Pons (tissue), 1 donor: ENCODE results near the gene KLF16.

Experiments used
- DNase-seq: peaks from one replicate; pipeline ENCODE4 v3.0.0-alpha.2; 2016; ENCODE audit warnings: low spot score

The KLF16 gene

DNA sequence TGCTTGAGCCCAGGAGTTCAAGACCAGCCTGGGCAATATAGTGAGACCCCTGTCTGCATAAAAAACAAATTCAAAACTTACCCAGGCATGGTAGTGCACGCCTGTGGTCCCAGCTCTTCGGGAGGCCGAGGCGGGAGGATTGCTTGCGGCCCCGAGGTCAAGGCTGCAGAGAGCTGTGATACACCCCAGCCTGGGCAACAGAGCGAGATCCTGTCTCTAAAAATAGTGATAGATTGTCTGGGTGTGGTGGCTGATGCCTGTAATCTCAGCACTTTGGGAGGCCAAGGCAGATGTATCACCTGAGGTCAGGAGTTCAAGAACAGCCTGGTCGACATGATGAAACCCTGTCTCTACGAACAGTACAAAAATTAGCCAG lies 4.0 kb upstream of the KLF16 start:
- no peak for DNase-seq

DNA sequence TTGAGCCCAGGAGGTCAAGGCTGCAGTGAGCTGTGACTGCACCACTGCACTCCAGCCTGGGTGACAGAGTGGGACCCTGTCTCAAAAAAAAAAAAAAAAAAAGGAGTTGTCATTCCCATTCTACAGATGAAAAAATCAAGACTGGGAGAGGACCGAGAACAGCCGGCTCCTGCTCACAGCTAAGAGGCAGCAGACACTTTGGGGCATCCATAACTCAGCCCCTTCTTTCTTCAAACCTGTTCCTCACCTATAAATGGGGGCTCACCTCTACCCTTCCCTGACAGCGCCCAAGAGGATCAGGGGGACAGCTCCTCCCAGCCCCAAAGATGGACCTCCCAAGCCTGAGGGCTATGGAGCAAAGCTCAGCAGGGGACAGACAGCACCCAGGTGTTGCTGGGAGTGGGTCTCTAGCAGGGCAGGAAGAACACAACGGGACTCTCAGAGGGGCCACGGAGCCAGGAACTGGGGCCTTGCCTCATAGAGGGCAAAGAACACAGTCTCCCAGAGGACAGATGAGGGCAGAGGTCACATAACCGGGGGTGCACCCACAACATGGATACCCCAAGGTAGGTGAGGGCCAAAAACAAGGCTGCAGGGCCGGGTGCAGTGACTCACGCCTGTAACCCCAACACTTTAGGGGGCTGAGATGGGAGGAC lies 3.4 kb upstream of the KLF16 start:
- DNase-seq = no peak

DNA sequence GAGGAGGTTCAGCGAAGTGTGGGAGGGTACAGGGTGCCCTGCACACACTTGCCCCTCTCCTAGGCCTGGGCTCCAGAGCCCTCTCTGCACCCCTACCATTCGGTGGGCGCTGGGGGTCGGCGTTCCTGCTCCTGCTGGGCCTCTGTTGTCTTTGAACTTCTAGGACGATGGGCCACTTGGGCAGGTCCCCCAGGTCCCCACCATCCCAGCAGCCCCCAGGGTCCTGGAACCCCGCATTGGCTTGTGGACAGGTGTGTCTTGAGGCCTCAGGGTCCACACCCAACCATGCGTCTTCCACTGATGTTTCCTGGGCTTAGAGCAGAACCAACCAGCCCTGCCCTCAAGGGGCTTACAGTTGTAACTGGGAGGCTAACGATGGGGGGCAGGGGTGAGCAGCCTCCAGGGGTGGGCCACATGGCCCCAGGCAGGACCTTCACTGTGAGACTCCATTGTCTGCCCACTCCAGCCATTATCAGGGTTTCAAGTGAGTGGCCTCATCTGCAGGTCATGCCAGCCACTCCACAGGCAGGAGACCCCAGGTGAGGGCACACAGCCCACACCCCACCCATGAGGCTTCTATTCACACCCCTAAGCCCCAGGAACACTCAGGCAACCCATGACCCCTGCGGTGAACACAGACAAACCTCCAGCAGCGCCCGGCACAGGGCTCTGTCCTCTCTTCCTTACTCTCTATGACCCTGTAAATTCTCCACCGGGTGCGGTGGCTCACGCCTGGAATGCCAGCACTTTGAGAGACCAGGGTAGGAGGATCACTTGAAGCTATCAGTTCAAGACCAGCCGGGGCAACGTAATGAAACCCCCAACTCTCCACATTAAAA lies 2.0 kb upstream of the KLF16 start:
- no peak for DNase-seq

DNA sequence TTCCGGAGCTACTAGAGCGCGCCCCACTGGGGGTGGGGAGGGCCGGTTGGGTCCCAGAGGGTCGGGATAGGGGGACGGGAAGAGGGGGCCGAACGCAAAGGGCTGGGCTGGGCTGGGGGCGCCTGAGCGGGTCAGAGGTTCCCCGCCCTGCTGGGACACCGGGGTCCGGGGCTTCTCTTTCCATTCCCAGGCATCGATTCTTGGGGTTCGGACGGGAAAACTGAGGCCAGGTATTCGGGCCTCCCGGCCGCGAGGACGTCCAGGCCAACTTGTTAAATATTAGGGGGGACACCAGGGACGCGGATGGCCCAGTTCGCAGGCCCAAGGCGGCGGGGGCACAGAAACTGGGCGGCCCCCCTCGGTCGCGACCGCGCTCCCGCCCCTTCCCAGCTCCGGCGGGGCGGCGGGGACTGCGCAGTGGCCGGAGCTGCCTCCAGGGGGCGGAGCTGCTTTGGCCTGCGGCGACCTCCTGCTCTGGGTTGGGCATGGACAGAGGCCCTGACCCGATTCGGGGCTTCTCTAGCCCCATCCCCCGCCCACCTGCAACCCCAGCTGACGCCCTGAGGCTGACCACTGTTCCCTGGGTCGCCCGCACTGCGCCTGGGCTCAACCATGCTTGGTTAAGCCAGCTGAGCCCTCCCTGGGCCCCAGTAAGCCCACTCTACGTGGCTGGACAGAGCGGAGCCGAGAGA lies 1.2 kb upstream of the KLF16 start:
- no peak for DNase-seq

DNA sequence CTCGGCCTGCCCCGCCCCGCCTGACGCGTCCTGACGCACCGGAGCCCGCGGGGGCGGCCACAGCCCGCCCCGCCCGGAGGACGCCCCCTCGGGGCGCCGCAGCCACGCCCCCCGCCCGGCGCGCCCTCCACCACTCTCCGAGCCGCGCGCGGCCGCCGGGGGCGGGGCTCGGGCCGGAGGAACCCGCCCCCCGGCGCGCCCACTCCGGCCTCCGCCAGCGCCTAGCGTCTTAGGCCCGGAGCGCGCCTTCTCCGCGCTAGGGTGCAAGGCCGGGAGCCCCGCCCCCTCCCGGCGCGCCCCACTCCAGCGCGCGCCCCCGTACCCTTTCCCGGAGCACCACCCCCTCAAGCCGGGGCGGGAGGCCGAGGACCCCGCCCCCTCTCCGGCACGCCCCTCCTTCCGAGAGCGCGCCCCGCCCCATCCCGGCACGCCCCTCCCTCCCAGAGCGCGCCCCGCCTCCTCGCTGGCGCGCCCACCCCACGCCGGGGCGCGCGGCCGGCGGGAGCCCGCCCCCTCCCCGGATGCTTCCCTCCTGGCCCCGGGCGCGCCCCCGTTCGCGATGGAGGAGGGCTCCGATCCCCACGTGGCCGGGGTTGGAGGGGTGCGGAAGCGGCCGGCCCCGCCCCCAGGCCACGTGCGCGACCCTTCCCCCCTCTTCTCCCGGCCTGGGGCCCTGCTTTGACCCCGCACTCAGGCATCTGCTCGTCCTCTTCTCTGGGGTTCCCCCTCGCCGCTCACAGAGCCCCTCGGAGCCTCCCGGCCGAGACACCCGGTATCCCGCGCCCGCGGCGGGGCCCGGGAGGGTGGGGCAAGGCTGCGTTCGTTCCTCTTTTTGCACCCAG lies 480 bp upstream of the KLF16 start:
- peak; percentile 86 for DNase-seq

DNA sequence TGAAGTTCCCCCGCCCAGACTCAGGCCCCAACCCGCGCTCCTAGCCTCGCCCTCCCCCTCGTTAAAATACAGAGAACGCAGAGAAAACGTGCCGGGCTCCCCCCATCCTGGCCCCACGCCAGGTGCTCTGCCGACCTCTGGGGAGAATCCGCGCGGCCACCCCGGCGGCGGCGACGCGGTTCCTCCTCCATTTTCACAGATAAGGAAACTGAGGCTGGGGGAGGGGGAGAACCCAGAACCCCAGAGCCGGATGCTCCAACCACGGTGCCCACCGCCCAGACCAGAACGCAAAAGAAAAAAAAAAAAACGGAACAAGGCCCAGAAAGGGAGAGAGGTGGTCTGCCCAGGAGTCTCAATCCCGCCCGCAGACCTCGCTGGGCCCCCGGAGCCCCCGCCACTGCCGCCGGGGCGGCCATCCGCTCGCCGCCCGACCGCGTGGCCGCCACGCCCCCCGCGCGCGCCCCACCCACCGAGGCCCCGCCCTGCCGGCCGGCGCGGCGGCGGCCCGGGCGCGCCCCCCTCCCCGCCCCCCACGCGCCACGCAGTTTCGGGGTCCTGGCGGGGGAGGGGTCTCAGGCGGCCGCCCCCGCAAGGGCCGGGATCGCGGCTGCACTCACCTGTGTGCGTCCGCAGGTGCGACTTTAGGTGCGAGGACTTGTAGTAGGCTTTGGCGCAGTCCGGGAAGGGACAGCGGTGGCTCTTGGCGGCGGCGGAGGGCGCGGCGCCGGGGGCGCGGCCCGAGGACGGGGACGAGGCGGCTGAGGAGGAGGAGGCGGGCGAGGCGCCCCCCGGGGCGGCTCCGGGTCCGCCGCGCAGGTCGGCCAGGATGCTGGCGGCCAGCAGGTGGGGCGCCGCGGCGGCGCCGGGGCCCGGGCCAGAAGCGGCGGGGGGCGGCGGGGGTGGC lies 703 bp downstream of the KLF16 start:
- no peak for DNase-seq

DNA sequence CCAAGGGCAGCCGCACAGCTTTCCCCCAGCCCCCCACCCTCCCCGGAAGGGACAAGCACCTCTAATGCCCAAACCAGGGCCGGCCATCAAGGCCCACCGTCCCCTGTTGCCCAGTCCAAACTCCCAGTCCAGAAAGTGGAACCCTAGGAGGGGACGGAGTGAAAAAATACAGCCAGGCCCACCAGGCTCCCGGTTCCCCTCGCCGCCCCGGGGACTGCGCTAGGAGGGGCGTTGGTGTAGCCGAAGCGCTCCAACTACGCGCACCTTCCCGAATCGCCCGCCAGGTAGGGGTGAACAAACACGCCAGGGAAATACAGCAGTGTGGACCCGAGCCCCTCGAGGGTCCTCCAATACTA lies 1.3 kb downstream of the KLF16 start:
- no peak for DNase-seq

DNA sequence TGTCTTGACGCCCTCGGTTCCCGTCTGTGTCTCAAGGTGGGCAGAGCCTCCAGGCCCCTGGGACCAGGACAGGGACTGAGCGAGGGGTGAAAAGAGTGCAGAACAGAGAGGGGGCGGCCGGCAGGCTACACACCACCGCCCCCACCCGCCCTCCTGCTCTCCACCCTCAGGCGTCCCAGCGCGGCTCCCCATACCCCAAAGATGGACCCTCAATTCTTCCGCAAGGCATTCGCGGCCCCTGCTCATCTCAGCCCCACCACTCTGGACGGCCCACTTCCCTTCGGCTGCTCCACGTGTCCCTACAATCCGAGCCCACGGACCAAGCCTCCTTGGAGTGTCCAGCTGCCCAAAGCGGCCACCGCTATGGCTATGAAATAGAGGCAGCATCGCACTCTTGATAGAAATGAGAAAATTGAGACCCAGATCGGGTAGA lies 1.8 kb downstream of the KLF16 start:
- no peak for DNase-seq

DNA sequence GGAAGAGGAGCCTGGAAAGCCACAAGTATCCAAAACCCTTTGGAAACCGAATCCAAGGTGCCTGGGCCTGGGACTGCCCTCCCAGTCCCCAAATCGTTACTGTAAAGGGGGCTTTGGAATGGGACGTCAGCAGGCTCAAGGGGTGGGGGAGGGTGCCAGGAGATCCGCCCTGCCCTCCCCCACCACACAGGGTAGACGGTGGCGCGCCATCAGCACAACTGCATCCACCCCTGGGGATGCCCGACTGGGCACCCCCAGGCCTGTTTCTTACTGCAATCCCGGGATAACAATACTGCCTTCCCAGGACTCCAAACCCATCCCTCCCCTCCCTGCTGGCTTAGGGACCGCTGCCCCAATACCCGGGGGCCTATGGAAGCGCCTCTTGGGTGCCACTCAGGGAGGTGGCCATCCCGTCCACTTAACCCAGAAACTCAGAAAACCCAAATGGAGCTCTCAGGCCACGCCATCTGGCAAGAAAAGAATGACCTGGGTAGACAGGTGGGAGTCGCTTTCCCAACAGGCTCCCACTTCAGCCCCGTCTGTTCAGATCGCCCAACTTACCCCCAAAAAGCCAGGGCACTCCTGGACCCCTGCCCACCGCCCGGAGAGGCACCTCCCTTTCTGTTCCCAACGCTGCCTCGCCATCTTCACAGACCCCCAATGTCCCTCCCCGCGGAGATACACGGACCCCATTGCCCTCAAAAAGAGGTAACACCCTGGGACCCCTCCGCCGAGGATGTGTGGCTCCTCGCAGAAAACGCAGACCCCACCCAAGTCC lies 2.4 kb downstream of the KLF16 start:
- DNase-seq = no peak

DNA sequence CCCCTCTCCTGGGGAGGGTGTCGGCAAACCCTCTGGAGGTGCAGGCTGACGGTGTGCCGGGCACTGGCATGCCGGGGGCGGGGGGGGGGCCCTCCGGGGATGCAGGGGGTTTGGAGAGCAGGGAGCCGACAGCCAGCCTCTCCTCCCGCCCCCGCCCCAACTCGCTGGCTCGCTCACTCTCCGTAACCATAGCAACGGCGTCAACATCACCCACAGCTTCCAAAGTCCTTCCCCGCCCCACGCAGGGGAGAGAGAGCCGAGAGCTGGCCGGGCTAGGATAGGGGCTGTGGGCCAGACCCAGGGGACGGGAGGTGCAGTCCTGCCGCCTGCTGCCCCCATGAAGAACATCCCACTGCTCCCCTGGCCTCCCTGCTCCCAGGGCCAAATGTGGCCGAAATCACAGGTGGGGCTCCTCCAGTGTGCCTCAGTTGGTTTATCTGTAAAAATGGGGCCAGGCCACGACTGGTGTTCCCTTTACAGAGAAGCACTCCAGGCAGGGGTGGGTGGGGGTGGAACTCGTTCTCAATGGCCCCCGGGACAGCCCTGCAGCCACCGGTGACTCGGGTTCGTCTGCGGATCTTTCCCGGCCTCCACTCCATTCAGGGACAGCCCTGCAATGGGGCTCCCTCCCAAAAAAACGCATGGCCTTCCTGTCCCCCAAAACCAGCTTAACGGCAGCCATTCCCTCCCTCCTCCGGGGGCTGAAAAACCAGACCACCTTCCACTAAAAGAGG lies 3.2 kb downstream of the KLF16 start:
- no peak for DNase-seq

DNA sequence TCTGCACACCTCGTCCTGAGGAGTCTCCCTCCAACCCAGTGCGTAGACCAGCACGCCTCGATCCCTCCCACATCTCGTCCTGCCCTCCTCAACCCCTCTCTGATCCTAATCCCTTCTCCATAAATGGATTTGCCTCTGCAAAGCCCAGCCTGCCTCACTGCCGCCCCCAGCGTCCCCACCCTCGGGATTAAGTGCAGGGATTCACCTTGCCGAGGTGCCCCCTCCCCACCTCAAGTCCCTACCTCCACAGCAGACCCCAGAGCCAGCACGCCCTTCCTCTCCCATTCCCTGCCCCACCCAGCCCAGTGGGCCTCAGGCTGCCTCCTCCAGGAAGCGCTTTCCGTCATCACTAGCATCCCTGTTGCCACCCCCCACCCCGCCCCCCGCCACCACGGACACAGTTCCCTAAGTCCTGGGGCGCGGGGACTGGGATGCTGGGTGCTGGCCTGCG lies 4.0 kb downstream of the KLF16 start:
- no peak for DNase-seq

DNA sequence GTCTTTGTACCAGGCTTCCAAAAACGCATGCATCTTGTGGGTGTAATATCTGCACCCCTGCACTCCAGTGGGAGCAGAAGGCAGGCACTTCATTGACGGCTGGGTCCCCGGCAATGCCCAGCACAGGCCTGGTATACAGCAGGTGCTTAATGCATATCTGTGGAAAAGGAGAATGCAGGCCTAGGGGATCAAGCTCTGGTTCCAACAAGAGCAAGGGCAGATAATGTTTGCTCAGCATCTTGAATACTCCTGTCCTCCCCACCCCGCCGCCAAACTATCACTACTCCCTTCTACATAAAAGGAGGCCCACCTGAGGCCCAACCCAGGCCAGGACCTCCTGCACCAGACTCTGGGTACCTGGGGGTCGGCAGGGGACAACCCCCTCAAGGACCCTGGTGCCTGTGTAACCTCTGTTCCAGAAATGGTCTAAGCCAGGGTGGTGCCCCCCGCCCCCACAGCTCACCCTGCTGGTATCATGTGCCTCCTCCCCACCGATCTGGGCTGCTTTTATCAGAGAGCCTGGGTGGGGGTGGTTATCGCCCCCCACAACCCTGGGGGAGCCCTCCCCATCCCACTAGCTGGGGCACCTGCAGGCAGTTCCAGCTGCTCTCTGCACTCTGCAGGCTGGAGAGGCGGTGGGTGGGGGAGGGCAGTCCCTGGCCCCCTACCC lies 4.8 kb downstream of the KLF16 start:
- DNase-seq = no peak

DNA sequence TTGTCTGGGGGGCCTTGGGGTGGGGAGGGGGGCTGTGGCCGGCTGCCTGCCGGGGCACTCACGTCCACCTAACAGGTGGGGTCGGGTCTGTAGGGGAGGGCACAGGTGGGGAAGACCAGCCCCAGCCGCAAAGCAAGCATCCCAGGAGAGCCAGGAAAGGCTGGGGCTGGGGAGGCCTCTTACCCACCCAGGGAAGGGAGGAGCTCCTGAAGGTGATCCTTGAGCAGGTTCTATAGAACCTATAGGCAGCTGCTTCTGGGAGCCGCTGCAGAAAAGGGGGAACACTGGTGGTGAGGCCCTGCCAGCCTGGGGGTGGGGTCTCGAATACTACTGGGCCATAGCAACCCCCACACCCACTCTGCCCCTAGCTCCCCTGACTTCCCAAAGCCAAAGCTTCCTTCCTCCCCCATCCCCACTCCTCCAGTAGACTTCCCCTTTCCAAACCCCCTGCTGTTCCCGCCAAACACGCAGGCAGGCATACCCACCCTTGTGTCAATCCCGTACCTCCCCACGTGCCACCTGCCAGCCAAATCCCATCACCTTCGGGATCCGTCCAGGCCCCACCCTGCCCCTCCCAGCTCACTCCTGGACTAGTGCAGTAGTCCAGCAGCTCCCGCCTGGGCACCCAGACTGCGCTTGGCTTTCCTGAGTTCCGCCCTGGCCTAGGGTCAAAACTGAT lies 5.6 kb downstream of the KLF16 start:
- DNase-seq = no peak

DNA sequence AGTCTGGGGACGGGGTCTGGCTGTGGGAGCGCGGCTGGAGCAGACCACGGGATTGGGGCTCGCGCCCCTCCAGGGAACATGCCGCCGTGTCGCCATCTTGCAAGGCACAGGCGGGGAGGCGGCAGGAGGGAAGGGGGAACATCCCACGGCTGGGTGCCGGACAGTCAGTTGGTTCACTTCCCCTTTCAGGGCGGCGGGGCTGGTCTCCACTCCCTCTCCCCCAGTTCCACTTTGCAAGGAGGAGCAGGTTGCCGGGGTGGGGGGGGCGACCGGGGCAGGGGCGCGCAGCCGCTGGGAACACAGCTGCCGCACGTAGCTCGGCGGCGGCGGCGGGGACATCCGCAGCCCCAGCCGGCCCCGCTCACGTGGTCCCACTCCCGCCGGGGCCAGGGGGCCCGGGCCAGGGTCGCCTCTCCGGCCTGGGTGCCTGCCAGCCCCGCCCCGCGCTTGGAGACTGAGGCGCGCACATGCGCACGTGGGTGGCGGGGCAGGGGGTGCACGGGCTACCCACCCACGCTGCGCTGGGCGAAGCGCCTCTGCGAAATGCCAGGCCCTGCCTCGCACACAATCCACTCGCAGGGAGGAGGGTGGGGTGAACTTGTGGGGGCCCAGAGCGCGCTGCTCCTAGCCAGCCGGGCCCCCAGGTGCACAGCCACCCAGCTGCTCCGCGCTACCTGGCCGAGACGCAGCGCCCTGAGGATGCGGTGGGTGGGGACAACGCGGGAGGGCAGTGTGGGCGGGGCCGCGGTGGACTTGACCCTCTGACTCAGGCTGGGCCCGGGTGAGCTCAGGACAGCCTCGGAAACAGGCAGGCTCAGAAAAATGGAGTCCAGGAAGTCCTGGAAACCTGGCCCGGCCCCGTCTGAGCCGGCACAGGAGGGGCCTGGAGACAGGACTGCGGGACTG lies 6.4 kb downstream of the KLF16 start:
- no peak for DNase-seq

DNA sequence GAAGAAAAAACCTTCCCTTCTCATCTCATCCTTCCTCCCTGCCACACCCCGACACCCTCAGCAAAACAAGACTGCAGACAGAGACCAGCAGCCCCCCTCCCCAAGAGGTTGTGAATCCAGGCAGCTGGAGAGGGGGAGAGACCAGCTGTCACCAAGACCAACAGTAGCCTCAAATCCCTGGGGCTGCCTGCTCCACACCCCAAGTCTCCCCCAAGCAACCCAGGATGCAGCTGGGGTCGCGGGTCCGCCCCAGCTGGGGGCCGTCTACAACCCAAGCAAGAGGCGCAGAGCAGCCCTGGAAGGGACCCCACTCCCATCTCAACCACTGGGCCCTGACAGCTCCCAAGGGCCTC lies 7.1 kb downstream of the KLF16 start:
- no peak for DNase-seq

DNA sequence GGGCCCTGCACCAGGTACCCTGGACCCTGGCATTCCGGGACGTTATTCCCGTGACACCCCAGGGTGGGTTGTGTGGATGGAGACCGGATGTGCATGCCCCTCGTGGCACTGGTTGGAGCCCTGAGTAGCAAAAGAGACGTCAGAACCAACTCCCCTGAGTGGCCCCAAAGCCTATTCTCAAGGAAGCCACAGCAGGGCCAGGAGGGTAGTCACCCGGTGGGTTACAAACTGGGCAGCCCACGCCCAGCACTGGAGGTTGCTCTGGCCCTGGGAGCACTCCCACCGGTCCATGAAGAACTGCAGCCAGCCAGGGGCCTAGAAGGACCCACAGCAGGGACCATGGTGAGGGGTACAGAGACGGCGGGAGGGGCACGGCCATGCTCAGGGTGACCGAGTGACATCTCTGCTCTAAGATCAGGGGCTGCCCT lies 7.5 kb downstream of the KLF16 start:
- no peak for DNase-seq

DNA sequence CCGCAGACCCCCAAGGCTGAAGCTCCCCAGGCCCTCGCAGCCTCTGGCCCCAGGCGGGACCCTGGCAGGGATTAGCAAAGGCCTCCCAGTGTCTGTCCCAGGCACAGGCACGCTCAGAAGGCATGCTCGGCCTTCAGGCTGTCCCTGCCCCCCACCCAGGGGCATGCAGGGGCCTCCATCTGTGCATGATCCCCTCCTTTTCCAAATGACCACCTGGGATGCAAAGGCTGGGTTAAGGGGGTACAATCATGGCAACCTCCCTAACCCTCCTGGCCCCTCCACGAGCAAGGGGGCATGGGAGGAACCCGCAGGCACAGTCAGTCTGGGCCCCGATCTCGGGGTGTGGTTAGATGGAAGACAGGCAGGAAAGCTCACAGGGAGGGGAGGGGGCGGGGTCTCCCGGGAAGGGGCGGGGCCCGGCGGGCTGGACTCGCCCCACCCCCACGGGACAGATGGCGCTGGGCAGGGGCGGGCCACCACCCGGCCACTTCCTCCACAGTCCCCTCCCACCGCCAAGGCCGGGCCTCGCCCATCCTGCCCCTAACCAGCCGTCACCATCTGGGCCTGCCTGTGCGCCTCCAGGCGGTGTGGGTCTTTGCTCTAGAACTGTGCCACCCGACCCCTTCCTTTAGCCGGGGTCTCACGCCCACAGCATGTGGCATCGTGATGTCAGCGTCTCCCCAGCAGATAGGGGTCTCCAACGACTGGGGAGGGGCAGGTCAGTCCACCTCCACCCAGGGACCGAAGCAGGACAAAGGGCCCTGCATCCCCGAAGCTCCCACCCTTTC lies 8.1 kb downstream of the KLF16 start:
- peak; percentile 76 for DNase-seq
